ENCODE measurements around the gene VTA1.
"Not testable (repeated sequence)": the region's sequence is repeated elsewhere in the genome, so short reads cannot be mapped to it uniquely, and the experiment has no call there.

GRCh38 chr6:142104820-142105219 lies 42.2 kb upstream of the VTA1 start:
- not testable (repeated sequence) for TF ChIP-seq CTCF (IDR thresholded peaks at IDR 0.05 in 8 of 11, conservative IDR thresholded peaks at IDR 0.05 in 3 of 11); POLR2AphosphoS5 (IDR thresholded peaks at IDR 0.05)
